ENCODE data around the gene PPP1R9B.

- no peak for TF ChIP-seq POLR2A (IDR thresholded peaks at IDR 0.05; ENCODE audit: low read depth)
- TF ChIP-seq CTCF (IDR thresholded peaks at IDR 0.05), result no peak
- TF ChIP-seq POLR2AphosphoS5 (IDR thresholded peaks at IDR 0.05), result no peak
These were observed 36.9 kb upstream of the PPP1R9B start for GRCh38 chr17:50187394-50187725.

Data from esophagus muscularis mucosa (tissue), 3 donors.